GM19193 (cell line): ENCODE measurements around the gene SRPRB.

Experiments
- POLR2A ChIP-seq: IDR thresholded peaks from 4 replicates; pipeline ENCODE4 v1.6.1; 2011; ENCODE audit not compliant: insufficient read depth, insufficient read length; ENCODE audit errors: extremely low read depth

Gene SRPRB

DNA sequence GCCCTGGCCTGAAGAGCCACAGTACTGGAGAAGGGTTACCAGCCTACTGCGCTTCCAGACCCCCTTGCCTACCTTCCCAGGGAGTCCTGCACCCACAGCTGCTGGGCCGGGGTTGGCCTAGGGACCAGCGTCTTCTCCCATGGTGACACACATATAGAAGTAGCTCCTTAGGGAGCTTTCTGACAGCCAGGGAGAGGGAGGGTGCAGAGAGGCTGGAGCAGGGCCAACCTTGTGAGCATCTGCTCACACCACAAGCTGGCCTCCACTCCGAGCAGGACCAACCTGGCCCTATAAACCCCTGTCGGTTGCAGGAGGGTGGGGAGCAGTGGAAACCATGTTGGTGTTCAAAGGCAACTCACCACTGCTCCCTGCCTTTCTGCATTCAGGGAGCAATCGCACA, 35.2 kb downstream of the SRPRB start:
- TF ChIP-seq POLR2A = no peak

DNA sequence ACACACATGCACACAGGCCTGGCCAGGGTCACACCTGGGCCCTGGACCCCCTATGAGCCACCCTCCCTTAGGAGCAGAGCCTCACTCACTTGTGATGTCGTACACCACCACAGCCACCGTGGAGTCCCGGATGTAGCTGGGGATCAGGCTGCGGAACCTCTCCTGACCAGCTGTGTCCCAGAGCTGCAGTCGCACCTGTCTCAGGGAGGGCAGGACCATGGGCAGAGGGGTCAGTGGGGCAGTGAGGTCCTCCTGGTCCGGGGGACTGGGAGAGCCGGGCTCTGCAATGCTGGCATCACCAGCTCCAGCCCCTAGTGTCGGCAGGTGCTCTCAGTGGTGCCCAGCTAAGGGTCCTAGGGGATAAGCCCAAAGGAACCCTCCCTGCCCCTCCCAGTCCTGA, 35.6 kb downstream of the SRPRB start:
- no peak for TF ChIP-seq POLR2A

DNA sequence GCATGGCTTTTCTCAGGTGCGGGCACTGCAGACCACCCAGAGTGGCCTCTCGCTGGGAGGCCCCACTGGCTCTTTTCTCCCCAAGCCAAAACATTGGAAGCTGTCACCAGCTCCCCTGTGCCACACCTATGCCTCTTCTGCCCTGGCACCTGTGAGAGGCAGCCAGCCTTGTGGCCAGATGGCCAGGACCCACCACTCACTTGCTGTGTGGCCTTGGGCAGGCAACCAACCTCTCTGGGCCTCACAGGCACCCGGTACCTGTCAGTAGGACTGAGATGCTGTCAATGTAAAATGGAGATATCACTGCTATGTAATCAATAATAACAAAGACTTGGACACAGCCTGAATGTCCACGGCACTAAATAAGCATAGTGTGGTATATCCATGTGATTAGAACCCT, 36.5 kb downstream of the SRPRB start:
- TF ChIP-seq POLR2A = no peak

DNA sequence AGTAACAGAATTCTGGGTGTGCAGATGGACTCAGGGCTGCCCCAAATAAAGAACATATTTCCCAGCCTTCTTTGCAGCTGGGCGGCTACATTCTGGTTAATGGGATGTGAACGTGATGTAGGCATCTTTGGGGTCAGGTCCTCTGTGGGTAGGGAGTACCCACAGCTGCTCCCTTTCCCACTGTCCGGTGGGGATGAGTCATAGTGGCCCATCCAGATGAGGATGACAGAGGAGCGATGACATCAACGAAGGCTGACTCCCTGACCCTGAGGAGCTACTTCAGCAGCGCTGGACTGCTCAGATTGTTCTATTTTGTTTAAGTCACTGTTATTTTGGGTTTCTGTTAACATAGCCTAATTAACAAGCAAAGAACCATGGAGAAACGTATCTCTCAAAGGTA, 38.0 kb downstream of the SRPRB start:
- TF ChIP-seq POLR2A = no peak

DNA sequence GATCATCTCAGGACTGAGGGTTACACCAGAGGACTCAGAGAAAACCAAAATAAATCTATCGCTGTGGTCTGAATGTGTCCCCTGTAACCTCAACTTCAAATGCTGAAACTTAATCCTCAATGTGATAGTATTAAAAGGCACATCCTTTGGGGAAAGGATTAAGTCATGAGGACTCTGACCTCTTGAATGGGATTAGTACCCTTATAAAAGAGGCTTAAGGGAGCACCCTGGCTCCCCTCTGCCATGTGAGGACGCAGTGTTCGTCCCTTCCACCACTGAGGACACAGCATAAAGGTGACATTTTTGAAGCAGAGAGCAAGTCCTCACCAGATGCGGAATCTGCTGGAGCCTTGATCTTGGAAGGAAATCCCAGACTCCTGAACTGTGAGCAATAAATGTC, 39.5 kb downstream of the SRPRB start:
- TF ChIP-seq POLR2A = no peak

DNA sequence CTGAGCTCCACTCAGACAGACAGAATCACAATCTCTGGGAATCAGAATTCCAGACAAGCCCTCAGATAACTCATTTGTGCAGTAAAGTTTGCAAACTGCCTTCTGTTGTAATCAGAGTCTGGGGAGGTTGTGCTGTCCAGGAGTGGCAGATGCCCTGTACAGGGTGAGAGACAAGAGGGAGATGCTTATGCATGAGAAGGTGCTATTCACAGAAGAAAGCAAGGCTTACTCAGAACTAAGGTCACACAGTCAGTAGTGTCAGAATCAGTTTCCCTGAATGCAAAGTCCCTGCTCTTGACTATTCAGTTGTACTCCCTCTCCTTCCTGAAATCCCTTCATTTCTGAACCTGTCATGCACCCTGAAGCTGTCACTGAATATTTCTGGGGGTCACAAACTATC, 43.7 kb downstream of the SRPRB start:
- TF ChIP-seq POLR2A = no peak

DNA sequence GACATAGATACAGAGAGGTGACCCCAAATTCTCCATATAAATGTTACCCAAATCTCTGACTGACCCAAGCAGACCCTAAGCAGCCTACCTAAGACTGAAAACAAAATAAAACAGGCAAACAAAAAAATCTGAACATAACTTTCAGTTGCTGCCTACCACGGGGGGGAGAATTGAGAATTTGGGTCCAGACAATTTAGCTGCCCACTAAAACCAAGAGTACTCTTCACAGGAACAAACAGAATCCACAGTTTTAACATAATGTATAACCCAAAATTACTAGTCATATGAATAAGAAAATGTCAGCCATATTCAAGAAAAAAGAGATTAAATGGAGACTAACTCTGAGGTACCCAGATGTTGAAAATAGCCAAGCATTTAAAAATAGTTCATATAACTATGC, 44.4 kb downstream of the SRPRB start:
- TF ChIP-seq POLR2A = no peak

DNA sequence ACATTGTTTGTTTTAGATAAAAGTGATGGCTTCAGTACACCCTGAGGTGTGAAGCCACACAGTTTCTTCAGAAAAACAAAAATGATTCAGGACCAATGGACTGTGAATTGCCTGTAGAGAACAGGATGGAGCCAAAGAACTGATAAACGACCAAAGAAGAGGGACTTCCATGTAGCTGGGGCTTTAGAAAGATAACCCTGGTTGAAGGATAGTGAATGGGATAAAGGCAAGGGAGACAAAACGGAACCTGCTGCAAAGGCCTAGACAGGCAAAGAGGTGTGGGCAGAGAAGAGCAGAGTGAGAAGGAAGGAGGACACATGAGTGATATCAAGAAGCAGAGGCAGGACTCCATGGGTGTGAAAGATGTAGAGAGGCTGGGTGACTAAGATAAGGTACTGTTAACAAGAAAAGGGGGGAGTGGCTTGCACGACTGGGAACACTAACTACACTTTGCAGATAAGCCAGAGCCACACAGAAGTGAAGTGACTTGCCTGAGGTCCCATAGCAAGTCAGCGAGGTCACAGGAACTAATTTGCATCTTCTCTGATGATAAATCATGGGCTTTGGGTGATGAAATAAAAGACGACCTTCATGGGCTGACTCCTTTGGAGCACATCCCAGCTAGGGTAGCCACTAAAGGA, 45.8 kb downstream of the SRPRB start:
- no peak for TF ChIP-seq POLR2A

DNA sequence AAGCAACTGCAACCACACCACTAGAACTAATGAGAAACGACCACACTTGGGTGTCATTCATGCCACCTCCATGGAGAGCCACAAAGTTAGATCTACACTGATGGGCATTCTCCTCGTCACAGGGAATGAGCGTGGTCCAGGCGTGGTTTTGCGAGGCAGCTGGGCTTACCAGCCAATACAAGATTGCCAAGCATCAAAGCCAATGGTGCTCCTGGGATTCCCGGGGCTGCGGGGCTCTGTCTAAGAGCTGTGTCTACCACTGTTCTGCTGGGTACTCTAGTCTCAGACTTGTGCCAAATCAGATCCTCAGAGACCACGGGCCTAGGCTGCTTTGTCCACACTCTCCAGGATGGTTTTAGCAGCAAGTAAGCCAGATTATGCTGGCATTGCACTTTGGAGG, 46.3 kb downstream of the SRPRB start:
- no peak for TF ChIP-seq POLR2A

DNA sequence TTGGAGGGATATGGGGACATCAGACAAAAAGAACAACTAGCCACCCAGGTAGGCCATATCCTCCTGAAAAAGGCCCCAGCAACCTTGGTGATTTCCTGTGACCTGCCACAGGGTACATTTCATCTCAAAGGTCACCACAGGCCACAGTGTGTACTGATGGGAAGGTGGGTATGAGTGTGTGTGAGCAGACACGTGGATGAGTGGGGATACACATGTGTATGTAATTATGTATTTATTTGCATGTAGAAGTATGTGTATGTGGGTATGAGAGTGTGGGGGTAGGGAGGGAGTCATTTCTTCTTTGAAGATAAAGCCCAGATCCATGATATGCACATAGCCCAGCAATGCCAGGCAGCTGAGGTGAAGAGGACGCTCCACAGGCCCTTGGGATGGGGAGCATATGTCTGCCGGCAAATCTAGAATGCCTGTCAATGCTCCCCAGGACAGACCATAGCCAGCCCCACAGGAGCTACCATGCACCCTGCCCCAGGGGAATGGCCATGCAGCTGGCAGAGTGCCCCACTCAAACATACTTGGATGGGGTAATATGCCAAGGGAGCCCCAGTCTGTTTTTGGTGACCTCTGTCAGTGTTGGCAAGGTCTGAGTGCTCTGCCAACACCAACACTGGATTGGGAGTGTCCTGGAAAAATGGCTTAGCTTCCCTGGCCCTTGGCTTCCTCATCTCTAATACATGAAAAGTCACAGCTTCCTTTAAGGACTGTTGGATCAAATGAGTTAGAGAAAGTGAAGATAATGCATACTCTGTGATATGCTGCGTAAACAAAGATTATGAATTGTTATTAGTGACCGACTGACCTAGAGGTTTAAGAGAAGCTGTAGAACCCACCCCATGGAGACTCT, 47.7 kb downstream of the SRPRB start:
- no peak for TF ChIP-seq POLR2A

DNA sequence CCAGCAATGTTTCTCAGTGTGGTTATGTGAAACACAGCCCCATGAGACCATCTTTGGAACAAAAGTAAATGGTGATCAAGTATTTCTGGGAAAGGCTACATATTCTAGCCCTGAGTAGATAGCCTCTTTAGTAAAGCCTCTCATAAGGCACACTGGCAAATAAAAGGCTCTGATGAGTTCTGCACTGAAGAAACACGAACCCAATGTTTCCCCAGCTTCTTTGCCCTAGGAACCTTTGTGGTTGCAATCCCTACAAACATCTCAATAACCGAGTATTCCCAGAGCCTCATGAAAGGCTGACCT, 48.3 kb downstream of the SRPRB start:
- no peak for TF ChIP-seq POLR2A

DNA sequence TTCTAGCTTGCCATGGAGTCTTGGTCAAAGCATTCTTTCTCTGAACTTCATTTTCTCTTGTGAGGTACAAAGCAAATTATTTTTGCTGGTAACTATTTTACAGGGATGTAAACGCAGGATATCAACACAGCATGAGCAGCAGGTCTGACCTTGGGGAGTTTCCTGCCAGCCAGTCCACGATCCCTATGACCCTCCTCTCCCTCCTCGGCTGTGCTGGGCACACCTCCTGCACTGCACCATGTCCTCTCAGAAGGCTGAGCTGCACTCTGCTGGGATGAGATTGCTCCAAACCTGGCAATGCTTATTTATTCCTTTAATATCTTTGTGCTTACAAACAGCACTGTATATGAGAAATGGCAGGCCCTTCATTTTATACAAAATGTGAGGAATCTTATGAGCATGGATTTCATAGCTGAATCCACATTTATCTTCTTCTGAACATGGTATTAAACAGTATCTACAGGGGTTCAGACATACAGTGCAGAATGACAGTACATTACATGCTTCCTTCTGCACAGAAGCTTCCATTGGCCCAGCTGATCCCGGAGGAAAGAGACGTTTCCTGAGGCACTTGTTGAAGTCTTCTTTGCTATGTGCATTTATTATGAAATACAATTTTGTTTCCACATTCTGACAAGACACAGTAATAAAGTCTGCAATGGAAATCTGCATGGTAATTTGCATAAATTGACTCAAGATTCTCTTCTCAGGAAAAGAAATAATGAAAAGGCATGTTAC, 48.8 kb downstream of the SRPRB start:
- TF ChIP-seq POLR2A = no peak

DNA sequence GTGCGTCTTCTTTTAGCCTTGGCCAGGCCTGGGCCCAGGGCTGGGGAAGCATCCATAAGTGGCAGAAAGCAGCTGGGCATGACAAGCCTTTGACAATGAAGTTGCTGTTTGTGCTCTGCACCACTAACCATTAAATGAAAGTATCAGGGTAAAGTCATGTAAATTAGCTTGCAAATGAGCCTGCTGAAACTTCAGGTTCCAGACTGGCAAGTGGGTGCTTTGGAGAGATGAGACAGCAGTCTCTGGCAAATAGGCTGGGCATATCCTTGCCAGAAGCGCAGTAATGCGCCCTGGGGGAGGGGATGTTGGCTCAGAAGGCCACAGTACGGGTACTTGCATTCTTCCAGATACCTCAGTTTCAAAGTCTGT, 49.4 kb downstream of the SRPRB start:
- TF ChIP-seq POLR2A = no peak

DNA sequence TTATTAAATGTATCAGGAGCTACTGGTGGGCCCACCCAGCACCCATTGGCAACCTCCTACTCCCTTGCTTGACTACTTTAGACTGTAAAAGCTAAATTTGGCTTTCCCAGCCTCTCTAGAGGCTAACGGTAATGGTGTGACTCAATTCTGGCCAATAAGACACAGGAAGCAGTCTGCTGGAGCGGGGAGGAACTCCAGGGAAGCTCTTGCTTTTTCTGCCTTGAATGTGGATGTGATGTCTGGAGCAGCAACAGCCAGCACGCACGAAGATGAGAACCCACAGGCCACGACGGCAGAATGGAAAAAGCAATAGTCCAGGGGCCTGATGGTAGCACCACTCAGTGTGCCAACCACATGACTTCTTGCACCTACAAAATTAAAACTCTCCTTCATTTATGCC, 50.2 kb downstream of the SRPRB start:
- TF ChIP-seq POLR2A = no peak

DNA sequence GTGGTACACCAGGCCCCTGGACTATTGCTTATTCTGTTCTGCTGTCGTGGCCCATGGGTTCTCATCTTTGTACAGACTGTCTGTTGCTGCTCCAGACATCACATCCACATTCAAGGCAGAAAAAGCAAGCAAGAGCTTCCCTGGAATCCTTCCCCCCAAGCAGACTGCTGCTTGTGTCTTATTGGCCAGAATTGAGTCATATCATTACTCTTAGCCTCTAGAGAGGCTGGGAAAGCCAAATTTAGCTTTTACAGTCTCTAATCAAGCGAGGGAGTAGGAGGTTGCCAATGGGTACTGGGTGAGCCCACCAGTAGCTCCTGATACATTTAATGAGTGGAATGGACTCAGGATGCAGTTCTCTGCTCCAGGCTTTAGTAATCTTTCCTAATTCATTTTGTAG, 50.7 kb downstream of the SRPRB start:
- TF ChIP-seq POLR2A = no peak

DNA sequence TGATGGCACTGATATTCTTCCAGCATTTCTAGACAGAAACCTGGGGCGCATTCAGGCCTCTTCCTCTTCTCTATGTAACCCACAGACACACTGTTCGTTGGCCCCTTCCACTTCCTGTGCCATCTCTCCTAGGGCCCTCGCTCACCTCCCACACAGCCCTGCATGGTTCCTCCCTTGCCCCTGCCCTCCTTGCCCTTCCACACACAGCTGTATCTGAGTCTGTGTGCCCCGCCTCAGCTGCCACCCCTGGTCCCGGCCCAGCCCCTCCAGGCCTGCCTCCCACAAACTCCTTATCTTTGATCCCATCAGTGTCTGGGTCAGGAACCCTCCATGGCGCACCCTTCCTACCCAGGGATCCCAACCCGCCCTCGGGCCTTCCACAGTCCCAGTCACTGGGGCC, 52.2 kb downstream of the SRPRB start:
- no peak for TF ChIP-seq POLR2A

DNA sequence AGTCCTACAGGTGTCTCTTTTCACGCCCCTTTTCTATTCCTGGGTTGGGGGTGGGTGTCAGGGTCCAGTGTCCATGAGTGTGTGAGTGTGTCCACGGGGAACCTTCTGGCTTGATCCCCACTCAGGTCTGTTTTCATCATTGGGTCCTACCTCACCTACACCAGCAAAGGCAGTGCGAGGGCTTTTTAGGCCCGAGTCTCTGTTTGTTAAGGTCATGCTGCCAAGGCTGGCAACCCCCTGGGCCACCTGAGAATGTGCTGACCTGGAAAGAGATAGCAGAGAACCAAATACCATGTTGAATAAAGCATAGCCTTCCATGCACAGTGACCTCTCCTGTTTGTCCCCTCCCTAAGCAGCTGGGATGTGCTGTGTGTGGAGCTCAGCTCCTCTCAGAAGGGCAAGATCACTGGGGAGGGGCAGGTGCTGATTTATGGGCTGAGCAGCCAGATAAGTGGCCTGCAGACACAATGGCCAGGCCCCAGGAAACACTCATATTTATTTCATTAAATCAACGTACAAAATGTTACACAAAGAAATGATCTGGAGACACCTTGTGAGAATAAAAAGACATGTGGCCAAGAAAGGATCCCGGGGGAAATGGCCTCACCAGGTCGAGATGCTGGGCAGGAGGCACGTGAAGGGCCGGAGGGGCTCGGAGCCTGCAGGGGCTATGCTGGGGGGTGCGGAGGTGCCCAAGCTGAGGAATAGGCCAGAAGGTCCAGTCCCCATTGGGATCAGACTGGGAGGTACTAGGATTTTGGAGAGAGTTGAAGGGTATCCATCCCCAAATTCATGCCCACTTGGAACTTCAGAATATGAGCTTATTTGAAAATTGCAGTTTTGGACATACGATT, 54.0 kb downstream of the SRPRB start:
- no peak for TF ChIP-seq POLR2A
